ENCODE measurements around the gene OTOP2. TPM values are rescaled to one million over a fixed set of nuclear protein-coding genes. Genes with fewer than 3 reads are reported as not detected.

The OTOP2 gene
- total RNA-seq, 4 donors from 2014 or later, result not detected

DNA sequence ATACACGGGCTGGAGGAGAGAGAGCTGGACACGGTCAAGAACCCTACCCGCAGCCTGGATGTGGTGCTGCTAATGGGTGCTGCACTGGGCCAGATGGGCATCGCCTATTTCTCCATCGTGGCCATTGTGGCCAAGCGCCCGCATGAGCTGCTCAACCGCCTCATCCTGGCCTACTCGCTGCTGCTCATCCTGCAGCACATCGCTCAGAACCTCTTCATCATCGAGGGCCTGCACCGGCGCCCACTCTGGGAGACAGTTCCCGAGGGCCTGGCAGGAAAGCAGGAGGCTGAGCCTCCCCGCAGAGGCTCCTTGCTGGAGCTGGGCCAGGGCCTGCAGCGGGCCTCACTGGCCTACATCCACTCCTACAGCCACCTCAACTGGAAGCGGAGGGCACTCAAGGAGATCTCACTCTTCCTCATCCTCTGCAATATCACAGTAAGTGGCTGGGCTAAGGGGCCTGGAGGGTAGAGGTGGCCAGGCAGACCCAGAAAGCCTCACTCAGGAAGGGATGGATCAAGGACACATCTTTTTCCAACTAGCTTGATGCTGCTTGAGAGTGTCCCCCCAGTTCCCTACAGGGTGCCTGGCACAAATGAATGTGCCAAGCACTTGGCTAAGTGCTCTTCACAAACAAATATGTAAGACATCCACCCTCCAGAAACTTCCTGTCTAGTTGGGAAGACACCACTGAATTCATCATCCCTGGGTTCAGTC lies 23.1 kb downstream of the OTOP2 start:
- whole genome bisulfite sequencing, 2 donors (ENCODE audit: low coverage in 1 of 2), result 80% methylated on average over 1 of the region's 17 CpGs; no CpG with 5 or more reads in 1 of the 2 donors
- Histone ChIP-seq H3K9me3 (no peaks in the 10 kb centered on the region), H3K4me3 (no peak overlapping the region), H3K4me1 (no peaks in the 10 kb centered on the region), H3K27me3 (peaks cover 91% of the 10 kb centered on the region), H3K27ac (no peak overlapping the region), H3K36me3 (no peaks in the 10 kb centered on the region)
- no peak for TF ChIP-seq POLR2A (IDR thresholded peaks at IDR 0.05)
- no peak for TF ChIP-seq POLR2AphosphoS5 (IDR thresholded peaks at IDR 0.05)
- TF ChIP-seq, protein P1, sequence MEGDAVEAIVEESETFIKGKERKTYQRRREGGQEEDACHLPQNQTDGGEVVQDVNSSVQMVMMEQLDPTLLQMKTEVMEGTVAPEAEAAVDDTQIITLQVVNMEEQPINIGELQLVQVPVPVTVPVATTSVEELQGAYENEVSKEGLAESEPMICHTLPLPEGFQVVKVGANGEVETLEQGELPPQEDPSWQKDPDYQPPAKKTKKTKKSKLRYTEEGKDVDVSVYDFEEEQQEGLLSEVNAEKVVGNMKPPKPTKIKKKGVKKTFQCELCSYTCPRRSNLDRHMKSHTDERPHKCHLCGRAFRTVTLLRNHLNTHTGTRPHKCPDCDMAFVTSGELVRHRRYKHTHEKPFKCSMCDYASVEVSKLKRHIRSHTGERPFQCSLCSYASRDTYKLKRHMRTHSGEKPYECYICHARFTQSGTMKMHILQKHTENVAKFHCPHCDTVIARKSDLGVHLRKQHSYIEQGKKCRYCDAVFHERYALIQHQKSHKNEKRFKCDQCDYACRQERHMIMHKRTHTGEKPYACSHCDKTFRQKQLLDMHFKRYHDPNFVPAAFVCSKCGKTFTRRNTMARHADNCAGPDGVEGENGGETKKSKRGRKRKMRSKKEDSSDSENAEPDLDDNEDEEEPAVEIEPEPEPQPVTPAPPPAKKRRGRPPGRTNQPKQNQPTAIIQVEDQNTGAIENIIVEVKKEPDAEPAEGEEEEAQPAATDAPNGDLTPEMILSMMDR (IDR thresholded peaks at IDR 0.05), result no peak
- no peak for TF ChIP-seq EP300 (IDR thresholded peaks at IDR 0.05)
- ATAC-seq, result no peak

DNA sequence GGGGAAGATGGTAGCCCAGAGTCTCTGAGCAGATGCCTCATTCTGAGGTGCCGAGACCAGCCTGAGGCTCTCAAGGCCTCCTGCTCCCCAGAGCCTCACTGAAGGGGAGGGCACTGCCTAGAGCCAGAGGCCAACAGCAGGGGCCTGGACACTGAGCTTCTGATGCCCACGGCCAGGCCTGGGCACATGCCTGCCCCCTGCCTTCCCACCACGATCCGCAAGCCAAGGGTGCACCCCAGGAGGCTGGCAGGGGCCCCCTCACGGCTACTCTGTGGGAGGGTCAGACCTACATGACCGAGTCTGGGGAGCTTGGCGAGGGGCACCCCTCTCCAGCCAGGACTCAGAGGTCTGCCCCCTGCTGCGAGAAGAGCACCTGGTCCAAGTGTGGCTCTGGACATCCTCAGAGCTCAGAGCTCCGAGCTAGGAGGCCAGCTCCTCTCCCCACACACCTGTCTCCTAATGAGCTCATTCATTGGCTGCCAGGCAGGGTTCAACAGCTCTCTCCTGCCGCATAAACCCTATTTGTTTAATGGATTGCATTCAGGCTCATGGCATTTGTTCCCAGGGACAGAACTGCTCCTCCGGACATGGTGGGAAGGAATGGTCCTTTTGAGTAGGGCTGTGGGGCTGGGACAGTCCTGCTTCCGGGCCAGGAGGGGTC lies 25.5 kb downstream of the OTOP2 start:
- H3K9me3 ChIP-seq, result no peaks in the 10 kb centered on the region
- no peak for ATAC-seq
- peaks cover 74% of the 10 kb centered on the region for H3K27me3 ChIP-seq
- no peak overlapping the region for H3K27ac ChIP-seq
- no peaks in the 10 kb centered on the region for H3K4me1 ChIP-seq
- whole genome bisulfite sequencing, 2 donors (ENCODE audit: low coverage in 1 of 2), result 20% methylated on average over 1 to 2 of the region's 12 CpGs
- H3K4me3 ChIP-seq, result no peak overlapping the region
- H3K36me3 ChIP-seq, result no peaks in the 10 kb centered on the region
- no peak for TF ChIP-seq POLR2AphosphoS5 (IDR thresholded peaks at IDR 0.05)
- TF ChIP-seq, protein P1 (IDR thresholded peaks at IDR 0.05), result no peak
- no peak for TF ChIP-seq POLR2A (IDR thresholded peaks at IDR 0.05)
- TF ChIP-seq EP300 (IDR thresholded peaks at IDR 0.05), result no peak

DNA sequence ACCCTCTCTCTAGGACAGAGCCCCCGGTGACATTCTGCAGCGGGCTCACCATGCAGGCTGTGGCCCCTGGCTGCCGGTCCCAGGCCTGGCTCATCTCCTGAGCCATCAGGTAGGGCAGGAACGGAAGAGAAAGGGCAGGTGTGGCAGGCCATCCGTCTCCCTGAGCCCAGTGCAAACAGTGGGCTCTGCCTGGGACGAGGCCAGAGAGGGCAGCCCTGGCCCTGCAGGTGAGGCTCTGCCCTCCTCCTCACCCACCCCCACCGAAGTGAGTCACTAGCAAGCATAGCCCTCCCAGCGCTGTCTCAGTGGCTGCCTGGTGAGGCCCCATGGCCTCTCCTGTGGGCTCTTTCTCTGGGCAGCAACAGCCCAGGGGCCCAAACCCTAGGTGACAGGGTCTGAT lies 26.1 kb downstream of the OTOP2 start:
- no peak for TF ChIP-seq POLR2A (IDR thresholded peaks at IDR 0.05)
- TF ChIP-seq, protein P1 (IDR thresholded peaks at IDR 0.05), result no peak
- H3K36me3 ChIP-seq, result peaks cover 0 to 6% of the 10 kb centered on the region in 2 donors
- no peak overlapping the region for H3K4me3 ChIP-seq
- no peak overlapping the region for H3K27ac ChIP-seq
- no peaks in the 10 kb centered on the region for H3K9me3 ChIP-seq
- H3K27me3 ChIP-seq, result peaks cover 70% of the 10 kb centered on the region
- no CpG with 5 or more reads among the region's 8 CpGs for WGBS, 2 donors (ENCODE audit: low coverage in 1 of 2)
- ATAC-seq, result no peak
- H3K4me1 ChIP-seq, result no peaks in the 10 kb centered on the region

DNA sequence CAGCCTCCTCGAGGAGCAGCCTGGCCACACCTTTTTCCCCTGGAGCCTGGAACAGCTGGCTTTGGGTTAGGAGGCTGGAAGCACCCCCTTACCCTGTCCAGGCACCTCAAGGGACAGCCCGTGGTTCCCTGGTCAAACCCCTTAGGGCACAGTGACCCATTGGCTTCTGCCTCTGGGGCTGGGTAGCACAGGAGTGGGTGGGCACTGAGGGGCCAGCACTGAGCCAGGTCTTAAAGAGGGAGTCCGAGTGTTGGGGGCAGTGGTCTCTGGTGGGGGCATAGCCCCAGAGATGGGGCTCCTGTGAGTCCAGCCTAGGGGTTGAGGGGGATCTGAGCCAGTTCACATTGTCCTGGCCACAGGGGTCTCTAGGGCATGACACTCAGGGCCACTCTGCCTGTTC lies 27.0 kb downstream of the OTOP2 start:
- H3K4me1 ChIP-seq, result no peaks in the 10 kb centered on the region
- H3K27ac ChIP-seq, result no peak overlapping the region
- ATAC-seq, result no peak
- no peaks in the 10 kb centered on the region for H3K9me3 ChIP-seq
- TF ChIP-seq, protein P1 (IDR thresholded peaks at IDR 0.05), result no peak
- TF ChIP-seq POLR2A (IDR thresholded peaks at IDR 0.05), result no peak
- H3K27me3 ChIP-seq, result peaks cover 65% of the 10 kb centered on the region
- H3K36me3 ChIP-seq, result peaks cover 0 to 14% of the 10 kb centered on the region in 2 donors
- no CpG with 5 or more reads among the region's 3 CpGs for WGBS, 2 donors (ENCODE audit: low coverage in 1 of 2)
- no peak overlapping the region for H3K4me3 ChIP-seq
